Endothelial cell of umbilical vein (primary cell): ENCODE results near the gene THUMPD3. TPM values are rescaled to one million over a fixed set of nuclear protein-coding genes. Genes with fewer than 3 reads are reported as not detected.

Experiments used
- BruUV-seq: library from RNA; stranded (reverse); fragments of 400-500 nt; replicated peaks from 2 replicates; lab custom pipeline; 2021; lab: Mats Ljungman, UMichigan
- CTCF ChIA-PET: fragments of 300-600, 350-600 bp; sonication (Branson Sonifier 250); formaldehyde crosslinking; loops from one replicate; lab custom pipeline; 2021; ENCODE audit warnings: antibody characterized with exemption, inconsistent platforms; lab: Charles Lee
- POLR2A ChIA-PET: fragments of 300-600, 350-600 bp; sonication (Branson Sonifier 250); formaldehyde crosslinking; loops from one replicate; lab custom pipeline; 2021; ENCODE audit warnings: antibody characterized with exemption, inconsistent platforms; lab: Charles Lee
- DNase-seq: peaks from one replicate; pipeline ENCODE4 v3.0.0-alpha.2; 2011; ENCODE audit warnings: low read depth, low spot score
- FAIRE-seq: peaks from 2 replicates; lab custom pipeline; 2011; peaks lifted over from hg19 to GRCh38; lab: Jason Lieb, UNC
- H2AFZ ChIP-seq: 2 replicates; pipeline ENCODE4 v1.6.0; 2012; ENCODE audit warnings: low read depth, low read length, control low read depth, inconsistent platforms
- H3K27ac ChIP-seq: 2 replicates; pipeline ENCODE4 v1.5.1; 2011; ENCODE audit warnings: low read depth, mild to moderate bottlenecking, control low read depth, low read length, moderate library complexity; ENCODE audit not compliant: insufficient read depth
- H3K27me3 ChIP-seq, 2 experiments: 2 replicates each; pipeline versions ENCODE4 v1.6.0 to v1.6.1; 2011; ENCODE audit warnings: low read length in 2 of 2, mixed read lengths in 1 of 2; ENCODE audit not compliant: control insufficient read depth in 2 of 2, insufficient read depth in 2 of 2
- H3K36me3 ChIP-seq, 2 experiments: 2 replicates in 1 of 2; 3 replicates in 1 of 2; pipeline ENCODE4 v1.5.1; 2011; ENCODE audit warnings: low read length in 2 of 2, mild to moderate bottlenecking in 1 of 2, moderate library complexity in 1 of 2; ENCODE audit not compliant: control insufficient read depth in 2 of 2, insufficient read depth in 2 of 2; ENCODE audit errors: extremely low read depth in 1 of 2
- H3K4me1 ChIP-seq: 3 replicates; pipeline ENCODE4 v1.5.1; 2011; ENCODE audit warnings: mild to moderate bottlenecking, low read length; ENCODE audit not compliant: control insufficient read depth, insufficient read depth; ENCODE audit errors: extremely low read depth
- H3K4me2 ChIP-seq: 2 replicates; pipeline ENCODE4 v1.6.1; 2011; ENCODE audit warnings: low read length, control low read depth, mixed read lengths; ENCODE audit not compliant: insufficient read depth
- H3K4me3 ChIP-seq, 3 experiments: fragments of 200-600 bp in 1 of 3; sonication (generic), shearing (Covaris generic) in 1 of 3; replicated peaks in 1 of 3; 2 replicates each; pipeline ENCODE4 v1.5.1; 2011 to 2016; ENCODE audit warnings: control low read depth in 3 of 3, low read length in 3 of 3, mild to moderate bottlenecking in 2 of 3, inconsistent platforms in 1 of 3, low read depth in 1 of 3, moderate library complexity in 1 of 3; ENCODE audit not compliant: insufficient read depth in 1 of 3
- H3K79me2 ChIP-seq: 2 replicates; pipeline ENCODE4 v1.6.0; 2012; ENCODE audit warnings: low read length, inconsistent platforms; ENCODE audit not compliant: control insufficient read depth, insufficient read depth
- H3K9ac ChIP-seq: replicated peaks from 2 replicates; pipeline ENCODE3; 2011; ENCODE audit warnings: low read length, control low read depth; ENCODE audit not compliant: insufficient read depth; ENCODE audit errors: extremely low read depth
- H3K9me1 ChIP-seq: replicated peaks from 3 replicates; pipeline ENCODE4 v1.6.0; 2011; ENCODE audit warnings: mild to moderate bottlenecking, low read length; ENCODE audit not compliant: control insufficient read depth, insufficient read depth; ENCODE audit errors: extremely low read depth
- H3K9me3 ChIP-seq: replicated peaks from 2 replicates; pipeline ENCODE4 v1.5.1; 2012; ENCODE audit warnings: low read length, inconsistent platforms; ENCODE audit not compliant: control insufficient read depth, insufficient read depth
- H4K20me1 ChIP-seq: replicated peaks from 2 replicates; pipeline ENCODE3; 2011; ENCODE audit warnings: mild to moderate bottlenecking, low read length; ENCODE audit not compliant: control insufficient read depth, insufficient read depth; ENCODE audit errors: extremely low read depth
- CTCF ChIP-seq, 2 donors: IDR thresholded peaks; 1 replicate in 1 of 2; 2 replicates in 1 of 2; pipeline ENCODE4 v1.5.1; 2011; ENCODE audit warnings: low read length in 2 of 2, mild to moderate bottlenecking in 2 of 2, moderate library complexity in 2 of 2, control low read depth in 1 of 2, inconsistent platforms in 1 of 2, low read depth in 1 of 2; ENCODE audit not compliant: insufficient read depth in 1 of 2; ENCODE audit errors: extremely low read depth in 1 of 2
- EZH2 ChIP-seq: IDR thresholded peaks from 2 replicates; pipeline ENCODE4 v1.6.1; 2012; ENCODE audit warnings: borderline replicate concordance, low read depth, mild to moderate bottlenecking, moderate library complexity, low read length, inconsistent platforms; ENCODE audit not compliant: severe bottlenecking
- FOS ChIP-seq: IDR thresholded peaks from 2 replicates; pipeline ENCODE4 v1.6.1; 2011; ENCODE audit warnings: mild to moderate bottlenecking, low read length, moderate library complexity, borderline replicate concordance; ENCODE audit not compliant: insufficient read depth
- GATA2 ChIP-seq: IDR thresholded peaks from 2 replicates; pipeline ENCODE4 v1.7.0; 2011; ENCODE audit warnings: low read depth, mild to moderate bottlenecking, moderate library complexity, mixed read lengths, low read length; ENCODE audit not compliant: insufficient read length, insufficient read depth
- JUN ChIP-seq: IDR thresholded peaks from 2 replicates; pipeline ENCODE4 v1.6.1; 2011; ENCODE audit warnings: borderline replicate concordance, low read depth; ENCODE audit not compliant: insufficient read length, insufficient read depth
- MAX ChIP-seq: IDR thresholded peaks from 2 replicates; pipeline ENCODE4 v1.6.1; 2011; ENCODE audit not compliant: insufficient read depth, insufficient read length
- MYC ChIP-seq: IDR thresholded peaks from one replicate; pipeline ENCODE4 v1.6.1; 2011; ENCODE audit warnings: mild to moderate bottlenecking, low read depth, low read length
- POLR2A ChIP-seq: IDR thresholded peaks from 2 replicates; pipeline ENCODE4 v1.6.1; 2012; ENCODE audit warnings: low read depth, mild to moderate bottlenecking, control low read depth, low read length
- POLR2AphosphoS5 ChIP-seq: IDR thresholded peaks from 2 replicates; pipeline ENCODE4 v1.6.1; 2012; ENCODE audit warnings: low read depth, mild to moderate bottlenecking, control low read depth, low read length, moderate library complexity; ENCODE audit not compliant: insufficient read depth
- dilution Hi-C: fragments of 300-500 bp; cut with MboI; formaldehyde crosslinking; loops from one replicate; pipeline ENCODE4 v1.15.0; 2019; ENCODE audit warnings: low sequenced_read_pairs; ENCODE audit not compliant: extremely low pct_ligation_motif_present
- intact Hi-C: fragments of 100-400 bp; cut with micrococcal nuclease; formaldehyde crosslinking; loops from one replicate; pipeline ENCODE4 v1.10.0; 2022
- polyA plus RNA-seq, 4 experiments: library from polyadenylated mRNA; depleted of rRNA in 3 of 4; stranded (reverse) in 3 of 4; unstranded in 1 of 4; fragments of >200 nt; gene quantifications; 2 replicates each; pipeline versions ENCODE4 v1.2.1 to v1.2.3, GENCODE V29; 2011 to 2012; ENCODE audit warnings: missing spikeins in 1 of 4
- total RNA-seq: library from RNA; stranded (reverse); gene quantifications from 2 replicates; pipeline ENCODE4 v1.2.3, GENCODE V29; 2021

The THUMPD3 gene
- total and polyA plus RNA-seq, 2 donors (not counting 3 experiments of a cell fraction or from before 2014, with no cell fraction given), result 10.0 to 26.5 TPM

GRCh38 chr3:9314796-9315195, 48.1 kb upstream of the THUMPD3 start:
- H3K27ac ChIP-seq, result no peak overlapping the region
- FAIRE-seq (no peak), DNase-seq (peak; percentile 26)
- dilution Hi-C loops, result no loop called here
- no peak overlapping the region for H3K9ac ChIP-seq
- ChIA-PET CTCF (interaction anchor here (1.2 kb wide), 1 partner anchor 13 kb away, joined by 4 read pairs; no protein-coding TSS in a partner anchor), POLR2A (no interaction called here)
- no peaks in the 10 kb centered on the region for H4K20me1 ChIP-seq
- no peak overlapping the region for H3K4me2 ChIP-seq
- no peaks in the 10 kb centered on the region for H3K9me1 ChIP-seq
- intact Hi-C loops, result no loop called here
- BruUV-seq, result no TSS peak
- H3K36me3 ChIP-seq, result no peaks in the 10 kb centered on the region
- H3K27me3 ChIP-seq, result peaks cover 2 to 3% of the 10 kb centered on the region in 2 experiments
- H3K4me1 ChIP-seq, result peaks cover 11% of the 10 kb centered on the region
- H3K9me3 ChIP-seq, result no peaks in the 10 kb centered on the region
- TF ChIP-seq POLR2AphosphoS5 (no peak), JUN (no peak), MAX (no peak), MYC (no peak), FOS (no peak), CTCF (IDR thresholded peaks at IDR 0.05; ENCODE audit: extremely low read depth in 1 of 2, insufficient read depth in 1 of 2, low read depth in 1 of 2, low read length in 2 of 2) (no peak), GATA2 (no peak), POLR2A (no peak), EZH2 (no peak)
- no peak overlapping the region for H3K4me3 ChIP-seq
- H3K79me2 ChIP-seq, result no peaks in the 10 kb centered on the region
- no peak overlapping the region for H2AFZ ChIP-seq
